ENCODE data around the gene ADCY10. TPM values are rescaled to one million over a fixed set of nuclear protein-coding genes. Genes with fewer than 3 reads are reported as not detected.

Gene ADCY10
- total RNA-seq, 1 experiment from 2014 or later: 0.20 TPM

DNA sequence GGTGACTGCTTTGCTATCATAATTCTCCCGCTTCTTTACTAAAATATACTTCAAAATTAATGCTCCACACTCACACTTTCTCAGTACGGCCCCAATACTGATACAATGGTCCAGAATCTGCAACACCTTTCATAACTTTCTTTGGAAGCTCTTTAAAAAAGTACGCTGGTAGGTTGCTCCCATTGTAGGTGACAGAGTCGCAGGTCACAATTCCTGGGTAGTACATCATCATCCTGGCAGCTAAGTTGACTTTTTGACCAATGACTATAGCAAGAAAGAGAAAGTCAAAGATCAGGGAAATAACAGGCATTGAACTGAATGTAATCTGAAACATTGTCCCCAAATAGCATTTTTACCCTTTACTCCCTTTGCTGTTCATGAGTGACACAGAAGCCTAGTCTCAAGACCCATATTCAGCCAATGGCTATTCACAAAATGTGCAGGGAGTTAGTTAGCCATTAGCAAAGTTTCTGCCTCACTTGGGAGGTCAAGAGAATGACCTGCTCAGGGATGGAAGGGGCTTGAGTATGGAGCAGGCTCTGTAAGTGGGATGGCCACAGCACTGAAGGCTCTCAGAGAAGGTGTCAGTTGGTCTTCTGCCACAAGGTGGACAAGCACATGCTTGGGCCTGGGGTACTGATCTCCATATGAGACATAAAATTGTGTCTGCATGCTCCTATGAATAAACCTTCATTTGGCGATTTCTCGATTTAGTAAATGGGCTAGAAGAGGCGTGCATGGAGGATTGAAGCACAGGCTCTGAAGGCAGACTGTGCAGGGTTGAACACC, 35.4 kb downstream of the ADCY10 start:
- no peak overlapping the region for H3K18ac ChIP-seq (ENCODE audit: insufficient read length, low read depth, low read length)
- Mint-ChIP-seq H3K4me1 (peaks cover 10% of the 10 kb centered on the region in 2 experiments), H3K4me3 (no peak overlapping the region), H3K9me3 (no peaks in the 10 kb centered on the region), H3K36me3 (ENCODE audit: insufficient read depth in 1 of 3, low read depth in 3 of 3) (no peaks in the 10 kb centered on the region), H3K27me3 (ENCODE audit: low read depth) (no peaks in the 10 kb centered on the region), H3K27ac (no peak overlapping the region)
- H2BK12ac ChIP-seq (ENCODE audit: insufficient read length, low read depth, low read length): no peak overlapping the region
- WGBS (ENCODE audit: extremely low coverage, insufficient read length, low lambda C conversion rate): no CpG with 5 or more reads among the region's 7 CpGs
- no peaks in the 10 kb centered on the region for H3K9me3 ChIP-seq (ENCODE audit: control insufficient read depth, low read depth, low read length)
- H3K27me3 ChIP-seq (ENCODE audit: insufficient read depth, low read length): no peaks in the 10 kb centered on the region
- H3K14ac ChIP-seq (ENCODE audit: insufficient read depth, low read length): no peak overlapping the region
- 0 out of 2 replicates have a peak, but pooled peaks cover 3% of the 10 kb centered on the region for H3K4me1 ChIP-seq (ENCODE audit: insufficient read depth, low read length)
- no peak overlapping the region for H3T11ph ChIP-seq (ENCODE audit: low read length)
- H2AFZ ChIP-seq (ENCODE audit: low read length): no peak overlapping the region
- H3K23ac ChIP-seq (ENCODE audit: insufficient read length, low read depth, low read length): no peak overlapping the region
- no peak for DNase-seq
- no peak overlapping the region for H2BK15ac ChIP-seq (ENCODE audit: low read depth, low read length)
- H3K4me2 ChIP-seq (ENCODE audit: insufficient read depth, insufficient read length, low read length): no peak overlapping the region
- no peak overlapping the region for H2BK120ac ChIP-seq (ENCODE audit: low read depth, low read length, poor library complexity, severe bottlenecking)
- H3K23me2 ChIP-seq (ENCODE audit: insufficient read length, low read depth, low read length, poor library complexity, severe bottlenecking): no peaks in the 10 kb centered on the region
- H3K4ac ChIP-seq (ENCODE audit: low read depth, low read length): no peak overlapping the region
- TF ChIP-seq, protein P1, sequence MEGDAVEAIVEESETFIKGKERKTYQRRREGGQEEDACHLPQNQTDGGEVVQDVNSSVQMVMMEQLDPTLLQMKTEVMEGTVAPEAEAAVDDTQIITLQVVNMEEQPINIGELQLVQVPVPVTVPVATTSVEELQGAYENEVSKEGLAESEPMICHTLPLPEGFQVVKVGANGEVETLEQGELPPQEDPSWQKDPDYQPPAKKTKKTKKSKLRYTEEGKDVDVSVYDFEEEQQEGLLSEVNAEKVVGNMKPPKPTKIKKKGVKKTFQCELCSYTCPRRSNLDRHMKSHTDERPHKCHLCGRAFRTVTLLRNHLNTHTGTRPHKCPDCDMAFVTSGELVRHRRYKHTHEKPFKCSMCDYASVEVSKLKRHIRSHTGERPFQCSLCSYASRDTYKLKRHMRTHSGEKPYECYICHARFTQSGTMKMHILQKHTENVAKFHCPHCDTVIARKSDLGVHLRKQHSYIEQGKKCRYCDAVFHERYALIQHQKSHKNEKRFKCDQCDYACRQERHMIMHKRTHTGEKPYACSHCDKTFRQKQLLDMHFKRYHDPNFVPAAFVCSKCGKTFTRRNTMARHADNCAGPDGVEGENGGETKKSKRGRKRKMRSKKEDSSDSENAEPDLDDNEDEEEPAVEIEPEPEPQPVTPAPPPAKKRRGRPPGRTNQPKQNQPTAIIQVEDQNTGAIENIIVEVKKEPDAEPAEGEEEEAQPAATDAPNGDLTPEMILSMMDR (conservative IDR thresholded peaks at IDR 0.05): peak; percentile 44; the same call in 2 of the 3 replicates
- H2AK5ac ChIP-seq (ENCODE audit: insufficient read length, low read length): no peak overlapping the region
- H4K5ac ChIP-seq (ENCODE audit: insufficient read length, low read depth, low read length): no peak overlapping the region
- no peak overlapping the region for H4K91ac ChIP-seq (ENCODE audit: insufficient read length, low read depth, low read length)
- no peak overlapping the region for H2BK20ac ChIP-seq (ENCODE audit: low read depth, low read length, poor library complexity, severe bottlenecking)
- H4K20me1 ChIP-seq (ENCODE audit: control insufficient read depth, insufficient read depth, insufficient read length): no peaks in the 10 kb centered on the region
- no peak overlapping the region for H2BK5ac ChIP-seq (ENCODE audit: insufficient read length, low read length)
- no peaks in the 10 kb centered on the region for H3K79me2 ChIP-seq (ENCODE audit: insufficient read depth, low read length)
- H3K56ac ChIP-seq (ENCODE audit: insufficient read length, low read depth, low read length): no peak overlapping the region
- no peaks in the 10 kb centered on the region for H3K79me1 ChIP-seq (ENCODE audit: insufficient read depth, low read depth, low read length, poor library complexity, severe bottlenecking)
- H3K27ac ChIP-seq (ENCODE audit: insufficient read length, low read depth, low read length): no peak overlapping the region
- no peak overlapping the region for H3K9ac ChIP-seq (ENCODE audit: extremely low read depth, insufficient read length, low read length)
- H4K8ac ChIP-seq (replicated peaks; ENCODE audit: insufficient read length, low read depth, low read length): no peak overlapping the region

Measured in H9 (cell line).